CD4-positive, alpha-beta T cell (primary cell): Measurements from ENCODE around the gene SNRNP25. TPM values are rescaled to one million over a fixed set of nuclear protein-coding genes. Genes with fewer than 3 reads are reported as not detected.
"Not testable (repeated sequence)": the region's sequence is repeated elsewhere in the genome, so short reads cannot be mapped to it uniquely, and the experiment has no call there.

ENCODE experiments used
- ATAC-seq: fragments of 200-7000 bp; cut with Tn5 transposase; one replicate; pipeline ENCODE4 v1.10.0; 2022; ENCODE audit warnings: mild to moderate bottlenecking; ENCODE audit not compliant: poor library complexity
- CTCF ChIA-PET: fragments of 350-600 bp; sonication (Branson Sonifier 250); formaldehyde crosslinking; loops from one replicate; lab custom pipeline; 2021; ENCODE audit warnings: antibody characterized with exemption, inconsistent platforms; lab: Charles Lee
- POLR2A ChIA-PET: fragments of 350-600 bp; sonication (Branson Sonifier 250); formaldehyde crosslinking; loops from one replicate; lab custom pipeline; 2021; ENCODE audit warnings: antibody characterized with exemption, inconsistent platforms; lab: Charles Lee
- DNase-seq, 14 experiments: peaks; one replicate each; pipeline ENCODE4 v3.0.0-alpha.2; 2013 to 2020; ENCODE audit warnings: mixed read lengths in 2 of 14
- H3K27ac ChIP-seq, 2 donors: one replicate each; pipeline versions ENCODE4 v1.5.1 to v1.7.0; 2013; ENCODE audit warnings: low read length in 2 of 2, low read depth in 1 of 2, mild to moderate bottlenecking in 1 of 2
- H3K27me3 ChIP-seq, 2 experiments: 1 replicate in 1 of 2; 2 replicates in 1 of 2; pipeline versions ENCODE4 v1.6.1 to v1.7.0; 2013; ENCODE audit warnings: low read length in 2 of 2, control low read depth in 1 of 2, mild to moderate bottlenecking in 1 of 2, moderate library complexity in 1 of 2; ENCODE audit not compliant: insufficient read depth in 2 of 2, control insufficient read depth in 1 of 2
- H3K36me3 ChIP-seq: one replicate; pipeline ENCODE4 v1.6.1; 2013; ENCODE audit warnings: low read length, control low read depth; ENCODE audit not compliant: insufficient read depth
- H3K4me1 ChIP-seq: one replicate; pipeline ENCODE4 v1.6.1; 2013; ENCODE audit warnings: low read length, control low read depth; ENCODE audit not compliant: insufficient read depth
- H3K4me3 ChIP-seq: one replicate; pipeline ENCODE4 v1.5.1; 2013; ENCODE audit warnings: mild to moderate bottlenecking, low read length, moderate library complexity
- H3K9me3 ChIP-seq, 2 experiments: 1 replicate in 1 of 2; 2 replicates in 1 of 2; pipeline versions ENCODE4 v1.6.1 to v1.7.0; 2013; ENCODE audit warnings: low read length in 2 of 2, mild to moderate bottlenecking in 2 of 2, control low read depth in 1 of 2, moderate library complexity in 1 of 2; ENCODE audit not compliant: control insufficient read depth in 1 of 2, insufficient read depth in 1 of 2
- H3K27ac Mint-ChIP-seq: one replicate; pipeline ENCODE4 v1.8.0; 2020; ENCODE audit warnings: mixed read lengths
- H3K27me3 Mint-ChIP-seq: one replicate; pipeline ENCODE4 v1.8.0; 2021; ENCODE audit warnings: mixed read lengths
- H3K36me3 Mint-ChIP-seq: one replicate; pipeline ENCODE4 v1.8.0; 2021; ENCODE audit warnings: low read depth, mixed read lengths
- H3K4me1 Mint-ChIP-seq: one replicate; pipeline ENCODE4 v1.8.0; 2021; ENCODE audit warnings: low read depth, mixed read lengths
- H3K4me3 Mint-ChIP-seq: one replicate; pipeline ENCODE4 v1.8.0; 2020; ENCODE audit warnings: mild to moderate bottlenecking, mixed read lengths
- H3K9me3 Mint-ChIP-seq: one replicate; pipeline ENCODE4 v1.8.0; 2020; ENCODE audit warnings: mixed read lengths
- CTCF ChIP-seq: fragments of 200-600 bp; IDR thresholded peaks from one replicate; pipeline ENCODE4 v1.8.0; 2022; ENCODE audit warnings: antibody characterized with exemption, mild to moderate bottlenecking
- intact Hi-C, 2 experiments: fragments of 100-400 bp; cut with DNase I in 1 of 2; cut with micrococcal nuclease in 1 of 2; formaldehyde crosslinking; loops; one replicate each; pipeline versions ENCODE4 v1.15.1 to v1.9.0; 2023 to 2025; cut with DNase I, micrococcal nuclease
- polyA plus RNA-seq, 2 donors: library from polyadenylated mRNA; unstranded; fragments of 120-200 nt; gene quantifications; one replicate each; pipeline ENCODE4 v1.2.1, GENCODE V29; 2013
- total RNA-seq, 174 experiments: library from RNA in 2 of 174; stranded (reverse) in 2 of 174; gene quantifications; one replicate each; pipeline ENCODE4 v1.2.3 and lab custom pipeline; 2021 to 2026

The SNRNP25 gene
- total RNA-seq (1 to 10 TPM; 4.8 to 5.1 TPM), total RNA-seq (lab: John Stamatoyannopoulos, UW) (2.2 to 73.2 (median 7.5) reads per million in 172 experiments)
- polyA plus RNA-seq (2013, experiment 1 of 2) = 11.4 TPM
- 15.4 TPM for polyA plus RNA-seq (2013, experiment 2 of 2)

DNA sequence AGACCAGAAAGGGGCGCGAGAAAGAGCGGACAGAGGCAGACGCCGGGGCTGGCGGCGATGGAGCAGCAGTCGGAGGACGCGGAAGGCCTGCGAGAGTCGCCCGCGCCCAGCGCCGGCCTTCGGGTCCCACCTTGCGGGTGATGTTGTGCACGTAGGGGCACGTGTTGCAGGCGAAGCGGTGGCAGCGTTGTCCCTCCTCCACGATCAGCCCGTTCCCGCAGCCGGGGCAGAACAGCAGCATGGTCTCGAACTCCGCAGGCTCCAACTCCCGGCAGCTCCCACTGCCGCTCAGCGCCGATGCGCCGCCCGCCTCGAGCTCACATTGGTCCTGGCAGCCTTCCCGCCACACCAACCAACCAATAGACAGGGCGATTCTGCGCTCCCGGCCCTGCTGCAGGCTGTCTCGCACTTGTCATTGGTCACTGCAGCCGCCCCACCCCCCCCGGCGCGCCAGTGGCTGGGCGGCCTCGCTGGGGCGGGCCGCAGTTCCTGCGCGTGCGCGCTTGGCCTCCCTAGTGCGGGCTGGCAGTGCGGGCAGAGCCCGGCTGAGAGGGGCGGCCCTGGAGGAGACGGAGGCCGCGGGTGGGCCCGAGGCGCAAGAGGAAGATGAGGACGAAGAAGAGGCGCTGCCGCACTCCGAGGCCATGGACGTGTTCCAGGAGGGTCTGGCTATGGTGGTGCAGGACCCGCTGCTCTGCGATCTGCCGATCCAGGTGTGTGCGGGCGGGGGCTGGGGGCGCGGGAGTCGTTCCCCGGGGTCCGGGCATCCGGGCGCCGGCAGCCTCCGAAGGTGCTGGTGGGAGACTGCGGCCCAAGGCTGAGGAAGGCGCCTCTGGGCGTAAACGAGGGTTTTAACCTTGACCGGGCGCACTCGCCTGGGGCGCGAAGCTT is at the start of gene SNRNP25, which contains the start of gene POLR3K:
SNRNP25 (plus strand) TSS at position 483 of the 891 bp plus-strand sequence; CDS start at position 672, 189 bp downstream.
POLR3K (minus strand) TSS at position 263 of the 891 bp plus-strand sequence; CDS start at position 241, 22 bp downstream.
- peak within 1 kb of the TSS; percentile 94 for H3K4me3 Mint-ChIP-seq
- peak; percentile 95 to 99 (median 98) for DNase-seq
- POLR2A ChIA-PET = interaction anchor here (0.5 to 1.3 kb wide), 9 partner anchors 9 to 348 kb away, joined by 3 to 7 read pairs (median 4); partner anchors contain the start of gene DECR2
- TF ChIP-seq CTCF = no peak
- Histone ChIP-seq H3K27ac (peak within 1 kb of the TSS; percentile 25 to 31), H3K36me3 (peaks cover 29% of the 10 kb centered on the region), H3K4me3 (peak within 1 kb of the TSS; percentile 86), H3K4me1 (peaks cover 33% of the 10 kb centered on the region), H3K27me3 (no peaks in the 10 kb centered on the region), H3K9me3 (no peaks in the 10 kb centered on the region)
- peaks cover 32% of the 10 kb centered on the region for H3K4me1 Mint-ChIP-seq
- no peaks in the 10 kb centered on the region for H3K27me3 Mint-ChIP-seq
- intact Hi-C loops = loop anchor here in 1 of 2 experiments (1.0 to 2.0 kb wide), 2 partner anchors 25 to 182 kb away; partner anchors contain the start of gene MPG
- H3K27ac Mint-ChIP-seq = peak within 1 kb of the TSS; percentile 72
- peak; percentile 95 for ATAC-seq
- H3K36me3 Mint-ChIP-seq = peaks cover 33% of the 10 kb centered on the region
- no peaks in the 10 kb centered on the region for H3K9me3 Mint-ChIP-seq
- CTCF ChIA-PET = interaction anchor here (1.0 to 2.2 kb wide), 3 partner anchors 12 to 53 kb away, joined by 3 to 21 read pairs (median 6); no protein-coding TSS in a partner anchor

- Mint-ChIP-seq H3K27ac (no peak overlapping the region), H3K36me3 (no peaks in the 10 kb centered on the region), H3K4me1 (no peaks in the 10 kb centered on the region), H3K9me3 (no peaks in the 10 kb centered on the region), H3K27me3 (no peaks in the 10 kb centered on the region), H3K4me3 (no peak overlapping the region)
- no peak for TF ChIP-seq CTCF
- Histone ChIP-seq H3K36me3 (no peaks in the 10 kb centered on the region), H3K27ac (no peak overlapping the region), H3K9me3 (peaks cover 0 to 9% of the 10 kb centered on the region in 2 experiments), H3K4me1 (no peaks in the 10 kb centered on the region), H3K27me3 (no peaks in the 10 kb centered on the region), H3K4me3 (peak overlapping the region; percentile 31)
- ATAC-seq (peak; percentile 92), DNase-seq (peak in 2 of 14 experiments; percentile 25 to 45)
- CTCF ChIA-PET = no interaction called here
- intact Hi-C loops = no loop called here
- POLR2A ChIA-PET = no interaction called here
Observed at GRCh38 chr16:9903-10665, 43.5 kb upstream of the SNRNP25 start.

DNA sequence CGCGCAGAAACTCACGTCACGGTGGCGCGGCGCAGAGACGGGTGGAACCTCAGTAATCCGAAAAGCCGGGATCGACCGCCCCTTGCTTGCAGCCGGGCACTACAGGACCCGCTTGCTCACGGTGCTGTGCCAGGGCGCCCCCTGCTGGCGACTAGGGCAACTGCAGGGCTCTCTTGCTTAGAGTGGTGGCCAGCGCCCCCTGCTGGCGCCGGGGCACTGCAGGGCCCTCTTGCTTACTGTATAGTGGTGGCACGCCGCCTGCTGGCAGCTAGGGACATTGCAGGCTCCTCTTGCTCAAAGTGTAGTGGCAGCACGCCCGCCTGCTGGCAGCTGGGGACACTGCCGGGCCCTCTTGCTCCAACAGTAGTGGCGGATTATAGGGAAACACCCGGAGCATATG is 42.9 kb upstream of the SNRNP25 start:
- CTCF ChIA-PET = not testable (repeated sequence)

More for the DNA sequence above, 42.9 kb upstream of the SNRNP25 start:
- H3K27me3 Mint-ChIP-seq, H3K9me3 Mint-ChIP-seq, H3K4me3 ChIP-seq, H3K36me3 Mint-ChIP-seq, POLR2A ChIA-PET, H3K27me3 ChIP-seq, intact Hi-C loops, H3K4me1 Mint-ChIP-seq, H3K9me3 ChIP-seq, H3K36me3 ChIP-seq, H3K4me1 ChIP-seq, H3K27ac ChIP-seq: not testable (repeated sequence)
- ATAC-seq = peak; percentile 48
- peak overlapping the region; percentile 71 for H3K27ac Mint-ChIP-seq
- DNase-seq = peak in 11 of 14 experiments; percentile 73 to 93 (median 81)
- peak; percentile 43 for TF ChIP-seq CTCF
- peak overlapping the region; percentile 73 for H3K4me3 Mint-ChIP-seq
